ENCODE data around the gene KCNK16. TPM values are rescaled to one million over a fixed set of nuclear protein-coding genes. Genes with fewer than 3 reads are reported as not detected.

KCNK16 gene
- total and polyA plus RNA-seq, 11 donors, result not detected

GRCh38 chr6:39295611-39296011 lies 26.9 kb downstream of the KCNK16 start:
- peaks cover 0 to 18% (median 0%) of the 10 kb centered on the region in 9 donors for H3K27me3 ChIP-seq
- no peak overlapping the region for H3K27ac ChIP-seq
- intact Hi-C loops (cut with DNase I), result no loop called here
- peak in 1 of 5 donors; percentile 50 for DNase-seq
- H3K4me1 ChIP-seq, result peaks cover 0 to 17% (median 1%) of the 10 kb centered on the region in 12 donors
- TF ChIP-seq CTCF (IDR thresholded peaks at IDR 0.05) (no peak), POLR2A (IDR thresholded peaks at IDR 0.05) (no peak)
- no peaks in the 10 kb centered on the region for H3K36me3 ChIP-seq
- no peak overlapping the region for H3K4me3 ChIP-seq
- ATAC-seq, result peak in 3 of 4 donors; percentile 14 to 38 (median 24)
- WGBS, 4 donors, result 63 to 79% (median 73%) methylated on average over 5 of the region's 5 CpGs
- no peaks in the 10 kb centered on the region for H3K9me3 ChIP-seq

DNA sequence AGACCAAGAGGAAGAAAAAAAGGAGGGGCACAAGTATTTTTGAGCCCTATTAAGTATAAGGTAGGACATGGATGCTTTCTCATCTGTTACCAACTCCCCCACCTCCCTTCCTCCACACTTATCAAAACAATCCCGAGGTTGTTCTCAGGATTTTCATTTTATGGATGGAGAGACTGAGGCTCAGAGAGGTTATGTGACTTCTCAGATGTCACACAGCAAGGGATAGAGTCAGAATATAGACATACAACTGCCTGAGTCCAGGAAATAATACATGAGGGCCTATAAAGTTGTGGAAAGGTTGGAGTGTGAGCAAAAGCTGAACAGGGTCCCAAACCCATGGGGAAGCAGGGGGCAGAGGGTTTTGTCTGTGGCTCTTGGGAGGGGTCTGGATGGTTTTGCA lies 27.6 kb downstream of the KCNK16 start:
- peaks cover 0 to 14% (median 0%) of the 10 kb centered on the region in 9 donors for H3K27me3 ChIP-seq
- ATAC-seq (no peak), DNase-seq (no peak)
- intact Hi-C loops (cut with DNase I), result no loop called here
- no peak overlapping the region for H3K27ac ChIP-seq
- 58 to 66% (median 60%) methylated on average over 1 of the region's 1 CpG for WGBS, 4 donors
- H3K4me3 ChIP-seq, result no peak overlapping the region
- no peaks in the 10 kb centered on the region for H3K9me3 ChIP-seq
- TF ChIP-seq POLR2A (IDR thresholded peaks at IDR 0.05) (no peak), CTCF (IDR thresholded peaks at IDR 0.05) (no peak)
- no peaks in the 10 kb centered on the region for H3K36me3 ChIP-seq
- peaks cover 0 to 17% (median 1%) of the 10 kb centered on the region in 12 donors for H3K4me1 ChIP-seq

GRCh38 chr6:39294133-39294532 lies 28.4 kb downstream of the KCNK16 start:
- intact Hi-C loops (cut with DNase I), result no loop called here
- H3K36me3 ChIP-seq, result no peaks in the 10 kb centered on the region
- H3K4me1 ChIP-seq, result peaks cover 0 to 17% (median 4%) of the 10 kb centered on the region in 12 donors
- ATAC-seq (no peak), DNase-seq (no peak)
- H3K9me3 ChIP-seq, result no peaks in the 10 kb centered on the region
- WGBS, 4 donors, result 60 to 69% (median 64%) methylated on average over 5 of the region's 5 CpGs
- peaks cover 0 to 12% (median 0%) of the 10 kb centered on the region in 9 donors for H3K27me3 ChIP-seq
- TF ChIP-seq POLR2A (IDR thresholded peaks at IDR 0.05) (no peak), CTCF (IDR thresholded peaks at IDR 0.05) (no peak)
- H3K27ac ChIP-seq, result no peak overlapping the region
- H3K4me3 ChIP-seq, result no peak overlapping the region

- H3K27me3 ChIP-seq, result peaks cover 0 to 12% (median 0%) of the 10 kb centered on the region in 9 donors
- ATAC-seq, result no peak
These were observed 29.9 kb downstream of the KCNK16 start for GRCh38 chr6:39292637-39293036.

More at GRCh38 chr6:39292637-39293036, 29.9 kb downstream of the KCNK16 start:
- whole genome bisulfite sequencing, 4 donors, result 87 to 90% (median 88%) methylated on average over 6 of the region's 6 CpGs
- Histone ChIP-seq H3K4me3 (no peak overlapping the region), H3K36me3 (no peaks in the 10 kb centered on the region), H3K4me1 (peaks cover 0 to 17% (median 4%) of the 10 kb centered on the region in 12 donors), H3K9me3 (no peaks in the 10 kb centered on the region), H3K27ac (no peak overlapping the region)
- DNase-seq, result no peak
- no peak for TF ChIP-seq POLR2A (IDR thresholded peaks at IDR 0.05)
- no peak for TF ChIP-seq CTCF (IDR thresholded peaks at IDR 0.05)
- intact Hi-C loops (cut with DNase I), result no loop called here

Measured in heart left ventricle (tissue), 16 donors.